GM10266 (cell line): ENCODE data around the gene COPG1.
A peak's percentile ranks its signal among the peaks of the same experiment; 100 is the strongest.

Source experiments
- DNase-seq: peaks from one replicate; pipeline ENCODE4 v3.0.0; 2012; ENCODE audit errors: extremely low spot score
- CTCF ChIP-seq: IDR thresholded peaks from 2 replicates; pipeline ENCODE4 v1.5.1; 2012; ENCODE audit warnings: mild to moderate bottlenecking, low read depth; ENCODE audit not compliant: control insufficient read depth, insufficient read depth; ENCODE audit errors: missing control alignments

Gene COPG1

DNA sequence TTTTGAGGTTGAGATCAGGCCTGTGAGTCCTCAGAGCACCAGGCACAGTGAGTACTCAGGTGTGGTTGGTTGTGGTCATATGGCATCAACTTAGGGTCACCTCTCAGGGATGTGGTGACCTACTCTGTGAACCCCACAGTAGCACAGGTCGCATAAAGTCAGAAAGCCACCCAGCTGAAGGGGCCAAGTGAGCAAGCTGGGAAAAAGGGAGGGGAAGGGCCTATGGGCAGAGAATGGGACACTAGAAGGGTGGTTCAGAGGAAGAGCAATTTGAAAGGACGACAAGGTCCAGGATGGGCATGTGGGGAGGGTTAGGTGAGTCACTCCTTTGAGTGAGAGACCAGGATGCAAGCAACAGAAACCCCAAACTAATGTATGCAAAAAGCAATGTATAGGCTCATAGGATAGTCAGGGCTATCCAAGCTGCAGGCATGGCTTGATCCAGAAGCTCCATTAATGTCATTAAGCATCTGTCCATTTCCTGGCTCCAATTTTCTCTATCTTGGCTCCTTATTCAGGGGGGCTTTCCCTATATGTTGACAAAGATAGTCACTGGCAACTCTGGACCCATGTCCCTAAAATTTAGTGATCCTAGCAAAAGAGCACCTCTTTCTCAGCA lies 62.7 kb downstream of the COPG1 start:
- TF ChIP-seq CTCF = no peak
- DNase-seq = no peak

GRCh38 chr3:129312671-129313414 lies 63.4 kb downstream of the COPG1 start:
- TF ChIP-seq CTCF = no peak
- no peak for DNase-seq

DNA sequence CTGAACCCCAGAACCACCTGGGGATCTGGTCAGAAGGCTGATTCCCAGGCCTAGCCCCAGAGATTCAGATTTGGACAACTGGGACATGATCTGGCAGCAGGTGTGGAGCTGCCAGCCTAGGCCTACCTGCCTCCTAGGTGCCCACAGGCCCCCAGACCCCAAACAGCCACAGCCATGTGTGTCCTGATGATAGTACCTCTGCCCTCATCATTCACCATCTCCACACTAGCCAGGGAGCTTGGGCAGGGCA lies 63.9 kb downstream of the COPG1 start:
- no peak for TF ChIP-seq CTCF
- DNase-seq = no peak

- no peak for DNase-seq
- no peak for TF ChIP-seq CTCF
These were observed 64.4 kb downstream of the COPG1 start for GRCh38 chr3:129313665-129314385.

GRCh38 chr3:129314386-129315222 lies 65.2 kb downstream of the COPG1 start:
- TF ChIP-seq CTCF = peak; percentile 59

GRCh38 chr3:129315223-129315997 lies 66.0 kb downstream of the COPG1 start:
- DNase-seq = peak; percentile 58
- TF ChIP-seq CTCF = no peak

More at GRCh38 chr3:129314386-129315222, 65.2 kb downstream of the COPG1 start:
- DNase-seq = peak; percentile 93
